GM12864 (cell line): ENCODE data around the gene ST3GAL4.

ENCODE experiments used
- DNase-seq: peaks from one replicate; pipeline ENCODE4 v3.0.0-alpha.2; 2011; ENCODE audit warnings: low read depth
- H3K4me3 ChIP-seq: 2 replicates; pipeline ENCODE4 v1.5.1; 2011; ENCODE audit warnings: mild to moderate bottlenecking, low read depth, low read length, control low read depth
- CTCF ChIP-seq: IDR thresholded peaks from 2 replicates; pipeline ENCODE4 v1.5.1; 2011; ENCODE audit warnings: low read depth, mild to moderate bottlenecking, moderate library complexity, low read length, control low read depth, inconsistent platforms; ENCODE audit errors: missing control alignments

Gene ST3GAL4

DNA sequence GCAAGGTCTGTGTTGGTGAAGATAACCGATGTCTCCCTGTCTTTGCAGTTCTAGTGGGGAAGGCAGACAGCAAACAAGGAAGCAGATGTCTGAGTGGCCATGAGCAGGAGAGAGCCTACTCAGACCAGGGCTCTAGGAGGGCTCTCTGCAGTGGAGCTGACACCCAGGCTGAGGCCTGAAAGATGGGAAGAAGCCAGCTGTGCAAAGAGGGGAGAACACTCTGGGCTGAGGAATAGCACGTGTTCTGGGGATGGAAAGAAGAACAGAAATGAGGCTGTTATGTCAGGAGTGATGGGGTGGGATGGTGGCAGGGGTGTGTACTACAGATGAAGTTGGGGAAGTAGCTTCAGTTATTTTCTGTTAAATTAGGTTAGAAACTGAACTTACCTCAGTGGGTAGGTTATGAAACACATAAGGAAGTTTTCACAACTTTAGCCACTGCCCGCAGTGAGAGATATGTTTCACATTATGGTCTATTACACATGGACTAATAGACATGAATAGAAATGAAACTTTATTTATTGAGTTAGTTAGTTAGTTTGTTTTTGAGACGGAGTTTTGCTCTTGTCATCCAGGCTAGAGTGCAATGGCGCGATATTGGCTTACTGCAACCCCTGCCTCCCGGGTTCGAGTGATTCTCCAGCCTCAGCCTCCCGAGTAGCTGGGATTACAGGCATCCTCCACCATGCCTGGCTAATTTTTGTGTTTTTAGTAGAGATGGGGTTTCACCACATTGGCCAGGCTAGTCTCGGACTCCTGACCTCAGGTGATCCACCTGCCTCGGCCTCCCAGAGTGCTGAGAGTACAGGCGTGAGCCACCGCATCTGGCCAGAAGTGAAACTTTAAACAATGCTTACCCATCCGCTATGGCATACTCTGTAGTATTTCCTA is 43.8 kb upstream of the ST3GAL4 start:
- H3K4me3 ChIP-seq: no peak overlapping the region
- DNase-seq: no peak
- peak; percentile 23 for TF ChIP-seq CTCF

DNA sequence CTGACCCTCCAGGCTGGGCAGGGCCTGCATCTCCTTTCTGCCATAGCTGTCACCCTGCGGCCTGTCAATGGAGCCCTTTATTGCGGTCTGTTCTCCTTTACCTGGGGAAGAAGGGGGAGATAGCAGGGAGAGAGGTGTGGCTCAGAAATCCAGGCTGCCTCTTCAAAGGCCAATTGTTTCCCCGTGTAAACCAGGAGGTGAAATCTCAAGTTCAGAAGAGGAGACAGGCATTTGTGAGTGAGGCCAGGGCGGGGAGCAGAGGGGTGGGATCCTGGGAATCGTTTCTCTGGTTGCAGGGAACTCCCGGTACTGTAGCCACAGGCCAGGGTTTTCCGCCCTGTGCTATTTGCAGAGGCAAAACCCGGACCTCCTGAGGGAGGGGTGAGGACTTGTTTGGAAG is 42.5 kb upstream of the ST3GAL4 start:
- no peak for DNase-seq
- TF ChIP-seq CTCF: no peak
- H3K4me3 ChIP-seq: no peak overlapping the region

- DNase-seq: no peak
- H3K4me3 ChIP-seq: no peak overlapping the region
- no peak for TF ChIP-seq CTCF
Observed at GRCh38 chr11:126313826-126314225, 41.7 kb upstream of the ST3GAL4 start.

GRCh38 chr11:126317432-126317755 is 38.1 kb upstream of the ST3GAL4 start:
- H3K4me3 ChIP-seq: no peak overlapping the region
- no peak for TF ChIP-seq CTCF

DNA sequence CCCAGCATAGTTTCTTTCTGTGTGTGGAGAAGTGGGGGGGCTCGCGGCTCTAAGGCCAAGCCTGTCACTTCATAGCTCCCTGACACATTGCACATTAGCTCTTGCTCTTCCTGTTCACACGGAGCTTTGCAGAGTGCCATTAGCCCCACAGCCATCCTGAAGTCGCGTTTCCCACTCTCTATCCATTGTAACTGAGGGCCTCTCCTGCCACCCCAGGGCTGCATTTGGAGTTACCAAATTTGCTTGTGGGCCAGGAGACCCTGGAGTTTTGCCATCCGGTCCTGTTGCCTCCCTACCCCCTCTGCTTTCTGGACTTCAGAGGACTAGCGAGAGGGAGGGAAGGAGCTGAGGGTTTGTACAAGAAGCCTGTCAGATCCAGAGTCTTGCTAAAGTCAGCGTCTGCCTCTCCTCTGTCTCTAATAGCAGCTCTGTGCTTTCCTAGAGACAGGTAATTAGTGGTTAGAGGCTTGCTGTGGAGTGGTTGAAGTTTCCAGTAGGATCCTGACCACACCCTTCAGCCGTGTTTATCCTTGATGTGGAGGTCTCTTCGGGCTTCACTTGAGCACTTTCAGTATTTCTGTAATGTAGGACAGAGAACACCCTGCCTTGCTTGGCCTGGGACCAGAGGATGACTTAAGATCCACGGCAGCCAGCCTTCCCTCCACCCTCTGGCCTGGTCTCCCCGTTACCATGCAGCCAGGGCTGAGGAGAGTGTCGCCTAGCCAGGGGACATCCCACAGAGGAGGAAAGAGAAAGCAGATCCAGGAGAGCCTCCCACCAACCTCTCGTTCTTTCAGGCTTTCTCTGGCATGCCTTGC is 37.5 kb upstream of the ST3GAL4 start:
- no peak for DNase-seq
- no peak overlapping the region for H3K4me3 ChIP-seq

More at GRCh38 chr11:126317432-126317755, 38.1 kb upstream of the ST3GAL4 start:
- DNase-seq: no peak

More for the DNA sequence above, 37.5 kb upstream of the ST3GAL4 start:
- no peak for TF ChIP-seq CTCF
